GM18520 (cell line): ENCODE data around the gene F13B.
"Not testable (repeated sequence)": the region's sequence is repeated elsewhere in the genome, so short reads cannot be mapped to it uniquely, and the experiment has no call there.

ENCODE experiments used
- ATAC-seq: cut with Tn5 transposase; IDR thresholded peaks from one replicate; pipeline ENCODE4 v1.9.1; 2021; ENCODE audit not compliant: unreplicated experiment

Gene F13B, protein sequence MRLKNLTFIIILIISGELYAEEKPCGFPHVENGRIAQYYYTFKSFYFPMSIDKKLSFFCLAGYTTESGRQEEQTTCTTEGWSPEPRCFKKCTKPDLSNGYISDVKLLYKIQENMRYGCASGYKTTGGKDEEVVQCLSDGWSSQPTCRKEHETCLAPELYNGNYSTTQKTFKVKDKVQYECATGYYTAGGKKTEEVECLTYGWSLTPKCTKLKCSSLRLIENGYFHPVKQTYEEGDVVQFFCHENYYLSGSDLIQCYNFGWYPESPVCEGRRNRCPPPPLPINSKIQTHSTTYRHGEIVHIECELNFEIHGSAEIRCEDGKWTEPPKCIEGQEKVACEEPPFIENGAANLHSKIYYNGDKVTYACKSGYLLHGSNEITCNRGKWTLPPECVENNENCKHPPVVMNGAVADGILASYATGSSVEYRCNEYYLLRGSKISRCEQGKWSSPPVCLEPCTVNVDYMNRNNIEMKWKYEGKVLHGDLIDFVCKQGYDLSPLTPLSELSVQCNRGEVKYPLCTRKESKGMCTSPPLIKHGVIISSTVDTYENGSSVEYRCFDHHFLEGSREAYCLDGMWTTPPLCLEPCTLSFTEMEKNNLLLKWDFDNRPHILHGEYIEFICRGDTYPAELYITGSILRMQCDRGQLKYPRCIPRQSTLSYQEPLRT

DNA sequence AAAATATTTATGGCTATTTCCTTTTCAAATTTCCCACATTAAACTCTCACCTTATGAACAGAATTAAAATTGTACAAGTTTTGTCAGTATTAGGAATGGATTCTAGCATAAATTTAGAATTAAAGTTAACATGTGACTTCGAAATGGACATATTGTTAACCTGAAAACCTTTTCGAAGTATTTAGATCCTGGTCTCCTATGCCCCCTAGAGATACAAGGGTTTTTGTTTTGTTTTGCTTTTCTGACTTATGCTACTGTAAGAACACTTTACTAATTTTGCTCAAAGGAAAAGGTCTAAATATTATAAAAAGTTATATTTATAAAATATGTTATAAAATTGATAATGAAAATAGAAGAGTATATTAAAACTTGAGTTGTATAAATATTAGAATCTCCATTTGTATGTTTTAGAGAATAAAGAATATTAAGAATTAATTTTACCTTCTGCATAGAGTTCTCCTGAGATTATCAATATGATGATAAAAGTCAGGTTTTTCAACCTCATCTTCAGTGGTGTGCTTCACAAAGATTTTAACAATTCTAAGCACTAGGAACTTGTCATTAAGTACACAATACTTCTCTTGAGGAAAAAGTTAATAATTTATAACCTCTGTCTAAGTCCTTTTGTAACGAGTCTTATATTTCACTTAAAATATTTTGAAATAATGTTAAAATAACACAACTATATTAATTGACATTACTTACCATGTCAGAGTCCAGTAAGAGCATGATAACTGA, at the start of gene F13B:
TSS of gene F13B (minus strand) at position 542 of the 738 bp plus-strand sequence. CDS start at position 505, 37 bp downstream.
- ATAC-seq, result no peak

DNA sequence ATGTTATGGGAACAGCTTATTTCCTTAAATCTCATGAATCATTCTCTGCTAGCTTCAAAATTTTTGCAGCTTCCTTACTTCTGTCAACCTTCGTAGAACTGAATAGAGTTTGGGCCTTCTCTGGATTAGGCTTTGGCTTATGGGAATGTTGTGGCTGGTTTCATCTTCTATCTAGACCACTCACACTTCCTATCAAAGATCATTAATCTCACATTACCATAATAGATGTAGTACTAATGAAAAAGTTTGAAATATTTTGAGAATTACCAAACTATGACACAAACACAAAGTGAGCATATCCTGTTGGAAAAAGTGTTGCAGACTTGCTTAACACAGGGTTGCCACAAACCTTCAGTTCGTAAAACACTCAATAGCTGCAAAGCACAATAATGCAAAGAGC, 49.1 kb upstream of the F13B start:
- no peak for ATAC-seq

GRCh38 chr1:197106869-197107268, 39.8 kb upstream of the F13B start:
- no peak for ATAC-seq

GRCh38 chr1:197103300-197103699, 36.2 kb upstream of the F13B start:
- ATAC-seq, result no peak

DNA sequence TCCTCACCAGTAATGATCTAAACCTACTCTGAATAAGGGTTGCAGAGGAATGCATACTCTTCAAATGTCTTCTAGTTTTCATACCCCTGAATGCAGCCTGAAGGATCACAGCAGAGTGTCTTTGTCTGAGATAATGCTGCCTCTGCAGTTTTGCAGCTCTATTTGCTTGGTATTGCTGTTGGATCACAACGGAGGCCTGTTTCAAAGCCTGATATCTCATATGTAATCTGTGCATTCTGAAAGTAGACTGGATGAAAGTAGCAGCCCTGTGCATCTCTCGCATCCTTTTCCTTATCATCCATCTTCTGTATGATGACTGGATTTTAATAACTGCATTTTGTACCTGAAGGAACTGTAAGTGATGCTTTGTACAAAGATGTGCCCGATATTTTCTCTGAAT, 34.9 kb upstream of the F13B start:
- no peak for ATAC-seq

GRCh38 chr1:197100677-197101076, 33.6 kb upstream of the F13B start:
- no peak for ATAC-seq

- no peak for ATAC-seq
Measured at GRCh38 chr1:197099444-197099843, 32.4 kb upstream of the F13B start.

GRCh38 chr1:197096971-197097370, 29.9 kb upstream of the F13B start:
- not testable (repeated sequence) for ATAC-seq

- no peak for ATAC-seq
Measured at GRCh38 chr1:197096137-197096536, 29.1 kb upstream of the F13B start.

DNA sequence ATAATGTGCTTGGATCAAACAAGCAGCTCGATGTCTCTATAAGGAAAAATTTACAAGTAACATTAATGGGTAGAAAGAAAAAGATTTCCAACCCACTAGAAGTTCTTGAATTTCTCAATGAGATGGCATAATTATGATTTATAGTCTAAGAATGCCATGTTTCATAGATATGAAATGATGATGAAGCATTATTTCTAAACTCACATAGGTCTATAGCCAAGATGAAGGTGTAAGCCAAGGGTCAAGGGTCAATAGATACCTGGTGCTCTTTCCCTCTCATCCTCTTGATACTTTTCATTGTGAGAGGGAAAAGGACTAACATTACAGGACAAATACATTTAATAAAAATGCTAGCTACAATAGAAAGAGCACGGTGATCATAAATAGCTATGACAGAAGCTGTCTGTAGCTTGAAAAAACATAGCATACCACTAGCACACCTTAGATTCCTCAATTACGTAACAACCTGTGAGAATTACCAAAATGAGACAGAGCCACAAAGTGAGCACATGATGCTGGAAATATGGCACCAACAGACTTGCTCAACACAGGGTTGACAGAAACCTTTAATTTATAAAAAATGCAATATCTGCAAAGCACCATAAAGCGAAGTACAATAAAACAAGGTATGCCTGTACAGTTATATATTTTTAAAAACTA, 26.3 kb upstream of the F13B start:
- ATAC-seq, result no peak

GRCh38 chr1:197092491-197093023, 25.5 kb upstream of the F13B start:
- no peak for ATAC-seq

DNA sequence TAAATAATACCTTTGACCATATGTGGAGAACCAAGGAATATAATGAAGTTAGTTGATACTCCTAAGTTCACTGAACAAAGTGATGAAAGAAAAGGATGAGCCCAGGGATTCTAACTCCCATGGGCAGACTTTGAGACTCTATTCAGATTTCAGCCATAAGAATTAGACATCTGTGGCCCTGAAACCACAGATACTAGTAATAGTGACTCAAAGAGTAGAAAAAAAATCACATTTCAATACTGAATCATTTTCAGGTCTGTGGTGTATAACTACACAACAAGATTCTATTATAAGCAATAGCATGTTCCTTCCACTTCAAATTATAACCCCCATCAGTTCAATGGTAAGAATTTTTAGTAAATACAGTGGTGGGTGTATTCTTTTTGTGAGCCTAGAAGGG, 16.4 kb upstream of the F13B start:
- no peak for ATAC-seq

DNA sequence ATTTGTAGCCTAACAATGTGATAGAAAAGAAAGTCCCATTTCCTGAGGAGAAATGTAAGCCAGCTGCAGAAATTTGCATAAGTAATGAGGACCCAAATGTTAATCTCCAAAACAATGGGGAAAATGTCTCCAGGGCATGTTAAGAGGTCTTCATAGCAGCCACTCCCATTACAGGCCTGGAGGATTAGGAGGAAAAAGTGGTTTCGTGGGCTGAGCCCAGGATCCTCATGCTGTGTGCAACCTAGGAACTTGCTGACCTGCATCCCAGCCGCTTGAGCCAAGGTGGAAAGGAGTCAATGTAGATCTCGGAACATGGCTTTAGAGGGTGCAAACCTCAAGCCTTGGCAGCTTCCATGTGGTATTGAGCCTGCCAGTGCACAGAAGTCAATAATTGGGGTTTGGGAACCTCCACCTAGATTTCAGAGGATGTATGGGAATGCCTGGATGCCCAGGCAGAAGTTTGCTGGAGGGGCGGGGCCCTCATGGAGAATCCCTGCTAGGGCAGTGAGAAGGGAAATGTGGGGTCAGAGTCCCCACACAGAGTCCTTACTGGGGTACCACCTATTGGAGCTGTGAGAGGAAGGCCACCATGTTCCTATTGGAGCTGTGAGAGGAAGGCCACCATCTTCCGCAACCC, 14.2 kb upstream of the F13B start:
- no peak for ATAC-seq

DNA sequence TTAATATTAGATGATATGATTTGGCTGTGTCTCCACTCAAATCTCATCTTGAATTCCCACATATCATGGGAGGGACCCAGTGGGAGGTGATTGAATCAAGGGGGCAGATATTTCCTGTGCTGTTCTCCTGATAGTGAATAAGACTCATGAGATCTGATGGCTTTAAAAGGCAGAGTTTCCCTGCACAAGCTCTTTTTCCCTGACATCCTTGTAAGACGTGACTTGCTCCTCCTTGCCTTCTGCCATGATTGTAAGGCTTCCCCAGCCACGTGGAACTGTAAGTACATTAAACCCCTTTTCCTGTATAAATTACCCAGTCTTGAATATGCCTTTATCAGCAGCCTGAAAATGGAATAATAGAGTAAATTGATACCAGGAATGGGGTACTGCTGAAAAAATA, 13.3 kb upstream of the F13B start:
- ATAC-seq, result no peak

GRCh38 chr1:197076585-197076984, 9.5 kb upstream of the F13B start:
- no peak for ATAC-seq

- ATAC-seq, result no peak
Measured at GRCh38 chr1:197073978-197074377, 6.9 kb upstream of the F13B start.

DNA sequence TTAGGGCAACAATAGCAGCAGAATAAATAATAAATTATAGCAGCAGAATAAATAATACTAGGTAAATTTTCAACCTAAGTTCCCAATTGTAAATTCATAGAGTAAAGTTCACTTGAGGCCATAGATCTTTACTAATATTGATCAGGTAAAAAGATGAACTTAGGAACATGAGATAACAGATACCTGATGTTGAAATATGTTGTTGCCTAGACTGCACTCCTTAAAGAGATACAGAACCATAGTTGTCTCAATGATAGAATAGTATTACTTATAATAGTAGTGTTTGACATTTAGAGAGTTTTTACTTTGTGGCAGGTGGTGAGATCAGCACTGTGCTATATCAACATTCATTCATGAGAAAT, 378 bp upstream of the F13B start:
- ATAC-seq, result no peak

GRCh38 chr1:197066277-197066676, 783 bp downstream of the F13B start:
- no peak for ATAC-seq

DNA sequence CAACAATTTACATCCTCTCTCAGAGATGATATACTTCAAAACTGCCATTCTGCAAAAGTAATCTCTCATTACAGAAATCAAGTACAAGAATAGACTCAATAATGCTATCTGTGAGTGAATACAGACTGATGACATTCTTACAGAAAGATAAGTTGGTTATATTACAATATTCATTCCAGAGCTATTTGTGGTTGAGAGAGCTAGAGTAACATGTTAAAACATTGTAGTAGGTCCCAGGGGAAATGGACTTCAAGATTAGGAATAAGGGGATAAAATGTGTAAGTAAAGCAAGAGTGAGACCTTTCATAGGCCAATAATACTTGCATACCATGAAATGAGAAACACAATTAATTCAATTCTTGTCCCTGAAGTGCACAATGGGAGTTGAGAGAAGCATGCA, 1.5 kb downstream of the F13B start:
- ATAC-seq, result no peak

DNA sequence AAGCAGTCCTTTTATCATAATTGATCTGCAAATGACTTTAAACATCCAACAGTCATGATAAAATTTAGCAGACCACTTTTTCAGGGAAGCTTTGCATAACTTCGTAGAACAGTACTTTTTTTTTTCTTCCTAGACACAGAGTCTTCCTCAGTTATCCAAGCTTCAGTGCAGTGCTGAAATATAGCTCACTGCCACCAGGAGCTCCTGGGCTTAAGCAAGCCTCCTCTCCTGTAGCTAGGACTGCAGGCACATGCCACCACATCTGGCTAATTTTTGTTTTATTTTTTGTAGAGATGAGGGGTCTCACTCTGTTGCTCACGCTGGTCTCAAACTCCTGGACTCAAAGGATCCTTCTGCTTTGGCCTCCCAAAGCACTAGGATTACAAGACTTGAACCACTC, 3.8 kb downstream of the F13B start:
- ATAC-seq, result no peak

- ATAC-seq, result peak; percentile 49
Measured at GRCh38 chr1:197062692-197063091, 4.4 kb downstream of the F13B start.
